SJCRH30 (cell line): ENCODE data around the gene CYP2F1. TPM values are rescaled to one million over a fixed set of nuclear protein-coding genes. Genes with fewer than 3 reads are reported as not detected.
"Not testable (repeated sequence)": the region's sequence is repeated elsewhere in the genome, so short reads cannot be mapped to it uniquely, and the experiment has no call there.

Source experiments
- DNase-seq, 2 experiments: peaks; one replicate each; pipeline ENCODE4 v3.0.0-alpha.2; 2015 to 2020
- H3K27ac ChIP-seq: fragments of 250-450 bp; sonication (Bioruptor Pico); 2 replicates; pipeline ENCODE4 v1.5.1; 2020; ENCODE audit warnings: mild to moderate bottlenecking, moderate library complexity
- H3K27me3 ChIP-seq: fragments of 250-450 bp; sonication (Bioruptor Pico); 2 replicates; pipeline ENCODE4 v1.5.1; 2020; ENCODE audit warnings: mild to moderate bottlenecking, moderate library complexity
- H3K36me3 ChIP-seq: fragments of 250-450 bp; sonication (Bioruptor Pico); 2 replicates; pipeline ENCODE4 v1.5.1; 2020; ENCODE audit warnings: mild to moderate bottlenecking, moderate library complexity
- H3K4me1 ChIP-seq: fragments of 250-450 bp; sonication (Bioruptor Pico); 2 replicates; pipeline ENCODE4 v1.5.1; 2020; ENCODE audit warnings: mild to moderate bottlenecking, moderate library complexity
- H3K4me3 ChIP-seq: fragments of 250-450 bp; sonication (Bioruptor Pico); 2 replicates; pipeline ENCODE4 v1.5.1; 2020; ENCODE audit warnings: mild to moderate bottlenecking, moderate library complexity
- H3K9me3 ChIP-seq: fragments of 250-450 bp; sonication (Bioruptor Pico); replicated peaks from 2 replicates; pipeline ENCODE4 v1.5.1; 2020; ENCODE audit warnings: mild to moderate bottlenecking, moderate library complexity
- total RNA-seq: library from RNA; depleted of rRNA; stranded (reverse); fragments of >200 nt; shearing (Covaris generic); gene quantifications from 2 replicates; pipeline ENCODE4 v1.2.3, GENCODE V29; 2014; rRNA removed

CYP2F1 gene
- total RNA-seq: not detected in 2 replicates

- H3K36me3 ChIP-seq: no peaks in the 10 kb centered on the region
- H3K9me3 ChIP-seq: no peaks in the 10 kb centered on the region
- no peak within 1 kb of the TSS for H3K4me3 ChIP-seq
- no peak for DNase-seq
- H3K4me1 ChIP-seq: no peaks in the 10 kb centered on the region
- no peak within 1 kb of the TSS for H3K27ac ChIP-seq
- H3K27me3 ChIP-seq: peaks cover 3% of the 10 kb centered on the region; the same call in 1 of the 2 replicates
Observed at GRCh38 chr19:41114132-41114531, at the start of gene CYP2F1. CYP2F1 (plus strand) TSS chr19:41114432; CDS start chr19:41116189, 1,757 bp downstream.

- Histone ChIP-seq H3K4me1 (no peaks in the 10 kb centered on the region), H3K27ac (no peak overlapping the region), H3K27me3 (peaks cover 5% of the 10 kb centered on the region; the same call in 1 of the 2 replicates), H3K9me3 (no peaks in the 10 kb centered on the region), H3K4me3 (no peak overlapping the region), H3K36me3 (no peaks in the 10 kb centered on the region)
- DNase-seq: peak in 1 of 2 experiments; percentile 31
Observed at GRCh38 chr19:41064974-41065569, 49.2 kb upstream of the CYP2F1 start.

- H3K36me3 ChIP-seq: no peaks in the 10 kb centered on the region
Observed at GRCh38 chr19:41076286-41076685, 37.9 kb upstream of the CYP2F1 start.

GRCh38 chr19:41083516-41083915 is 30.7 kb upstream of the CYP2F1 start:
- H3K27ac ChIP-seq: no peak overlapping the region
- H3K9me3 ChIP-seq: no peaks in the 10 kb centered on the region
- no peak for DNase-seq
- H3K4me1 ChIP-seq: no peaks in the 10 kb centered on the region
- 0 out of 2 replicates have a peak, but pooled peaks cover 5% of the 10 kb centered on the region for H3K27me3 ChIP-seq
- no peaks in the 10 kb centered on the region for H3K36me3 ChIP-seq
- H3K4me3 ChIP-seq: no peak overlapping the region

More at GRCh38 chr19:41076286-41076685, 37.9 kb upstream of the CYP2F1 start:
- no peak for DNase-seq
- H3K27ac ChIP-seq: no peak overlapping the region
- H3K4me3 ChIP-seq: no peak overlapping the region
- no peaks in the 10 kb centered on the region for H3K9me3 ChIP-seq
- H3K4me1 ChIP-seq: no peaks in the 10 kb centered on the region
- H3K27me3 ChIP-seq: 0 out of 2 replicates have a peak, but pooled peaks cover 3% of the 10 kb centered on the region

- H3K27me3 ChIP-seq: 0 out of 2 replicates have a peak, but pooled peaks cover 3% of the 10 kb centered on the region
- H3K4me1 ChIP-seq: no peaks in the 10 kb centered on the region
- no peak overlapping the region for H3K4me3 ChIP-seq
- H3K9me3 ChIP-seq: no peaks in the 10 kb centered on the region
- H3K36me3 ChIP-seq: no peaks in the 10 kb centered on the region
- DNase-seq: no peak
- no peak overlapping the region for H3K27ac ChIP-seq
Observed at GRCh38 chr19:41085748-41086415, 28.4 kb upstream of the CYP2F1 start.

- Histone ChIP-seq H3K36me3 (no peaks in the 10 kb centered on the region), H3K27me3 (0 out of 2 replicates have a peak, but pooled peaks cover 3% of the 10 kb centered on the region), H3K9me3 (no peaks in the 10 kb centered on the region), H3K27ac (no peak within 1 kb of the TSS), H3K4me1 (no peaks in the 10 kb centered on the region), H3K4me3 (no peak within 1 kb of the TSS)
- DNase-seq: no peak
Observed at GRCh38 chr19:41088151-41088550, 26.1 kb upstream of the CYP2F1 start, which contains the start of gene CYP2A13. CYP2A13 (plus strand) TSS chr19:41088451; CDS start chr19:41088472, 21 bp downstream.

- H3K27ac ChIP-seq: no peak overlapping the region
- H3K4me3 ChIP-seq: no peak overlapping the region
- DNase-seq: no peak
- H3K9me3 ChIP-seq: no peaks in the 10 kb centered on the region
- H3K36me3 ChIP-seq: no peaks in the 10 kb centered on the region
- 0 out of 2 replicates have a peak, but pooled peaks cover under 1% of the 10 kb centered on the region for H3K27me3 ChIP-seq
- no peaks in the 10 kb centered on the region for H3K4me1 ChIP-seq
Observed at GRCh38 chr19:41089959-41090358, 24.3 kb upstream of the CYP2F1 start.

GRCh38 chr19:41095703-41096102 is 18.5 kb upstream of the CYP2F1 start:
- Histone ChIP-seq H3K27me3 (no peaks in the 10 kb centered on the region), H3K36me3 (no peaks in the 10 kb centered on the region), H3K4me1 (no peaks in the 10 kb centered on the region), H3K27ac (no peak overlapping the region), H3K4me3 (no peak overlapping the region), H3K9me3 (no peaks in the 10 kb centered on the region)
- DNase-seq: no peak

DNA sequence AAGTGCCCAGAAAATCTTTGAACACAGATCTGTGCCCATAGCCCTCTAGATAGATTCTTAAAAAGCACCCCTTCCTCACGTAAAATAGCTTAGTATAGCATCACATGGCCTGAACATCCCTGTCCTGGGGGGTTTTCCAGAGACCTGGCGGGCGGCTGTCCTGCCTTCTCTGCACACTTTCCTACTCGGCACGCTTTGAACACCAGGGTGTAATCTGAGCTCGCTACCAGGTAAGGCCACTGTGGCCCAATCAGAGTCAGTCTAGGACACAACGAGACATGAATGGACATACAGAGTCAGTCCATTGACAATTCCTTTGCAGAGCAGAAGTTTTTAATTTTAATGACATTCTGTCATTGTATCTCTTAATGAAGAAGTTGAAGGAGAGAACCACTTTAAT is 17.9 kb upstream of the CYP2F1 start:
- no peaks in the 10 kb centered on the region for H3K27me3 ChIP-seq
- H3K9me3 ChIP-seq: peaks cover 4% of the 10 kb centered on the region; the same call in 1 of the 2 replicates
- no peaks in the 10 kb centered on the region for H3K4me1 ChIP-seq
- no peak overlapping the region for H3K27ac ChIP-seq
- no peak for DNase-seq
- H3K36me3 ChIP-seq: no peaks in the 10 kb centered on the region
- H3K4me3 ChIP-seq: no peak overlapping the region

- Histone ChIP-seq H3K27me3 (no peaks in the 10 kb centered on the region), H3K4me1 (no peaks in the 10 kb centered on the region), H3K4me3 (no peak overlapping the region), H3K36me3 (no peaks in the 10 kb centered on the region), H3K9me3 (peaks cover 11% of the 10 kb centered on the region), H3K27ac (no peak overlapping the region)
- no peak for DNase-seq
Observed at GRCh38 chr19:41097302-41097701, 16.9 kb upstream of the CYP2F1 start.

- Histone ChIP-seq H3K27ac (no peak overlapping the region), H3K9me3 (peaks cover 14% of the 10 kb centered on the region), H3K4me1 (no peaks in the 10 kb centered on the region), H3K36me3 (no peaks in the 10 kb centered on the region), H3K4me3 (no peak overlapping the region), H3K27me3 (no peaks in the 10 kb centered on the region)
- no peak for DNase-seq
Observed at GRCh38 chr19:41098762-41099161, 15.5 kb upstream of the CYP2F1 start.

DNA sequence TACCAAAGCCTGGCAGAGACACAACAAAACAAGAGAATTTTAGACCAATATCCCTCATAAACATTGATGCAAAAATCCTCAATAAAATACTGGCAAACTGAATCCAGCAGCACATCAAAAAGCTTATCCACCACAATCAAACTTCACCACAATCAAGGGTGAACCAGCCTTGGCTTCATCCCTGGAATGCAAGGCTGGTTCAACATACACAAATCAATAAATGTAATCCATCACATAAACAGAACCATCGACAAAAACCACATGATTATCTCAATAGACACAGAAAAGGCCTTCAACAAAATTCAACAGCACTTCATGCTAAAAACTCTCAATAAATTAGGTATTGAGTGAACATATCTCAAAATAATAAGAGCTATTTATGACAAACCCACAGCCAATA is 12.0 kb upstream of the CYP2F1 start:
- not testable (repeated sequence) for H3K27me3 ChIP-seq, H3K4me1 ChIP-seq, H3K36me3 ChIP-seq, DNase-seq, H3K27ac ChIP-seq, H3K4me3 ChIP-seq
- peaks cover 20% of the 10 kb centered on the region for H3K9me3 ChIP-seq

GRCh38 chr19:41106177-41106576 is 8.1 kb upstream of the CYP2F1 start:
- DNase-seq: no peak
- H3K27ac ChIP-seq: no peak overlapping the region
- H3K36me3 ChIP-seq: no peaks in the 10 kb centered on the region
- no peaks in the 10 kb centered on the region for H3K4me1 ChIP-seq
- H3K27me3 ChIP-seq: peaks cover 5% of the 10 kb centered on the region
- H3K9me3 ChIP-seq: peaks cover 17% of the 10 kb centered on the region
- no peak overlapping the region for H3K4me3 ChIP-seq

DNA sequence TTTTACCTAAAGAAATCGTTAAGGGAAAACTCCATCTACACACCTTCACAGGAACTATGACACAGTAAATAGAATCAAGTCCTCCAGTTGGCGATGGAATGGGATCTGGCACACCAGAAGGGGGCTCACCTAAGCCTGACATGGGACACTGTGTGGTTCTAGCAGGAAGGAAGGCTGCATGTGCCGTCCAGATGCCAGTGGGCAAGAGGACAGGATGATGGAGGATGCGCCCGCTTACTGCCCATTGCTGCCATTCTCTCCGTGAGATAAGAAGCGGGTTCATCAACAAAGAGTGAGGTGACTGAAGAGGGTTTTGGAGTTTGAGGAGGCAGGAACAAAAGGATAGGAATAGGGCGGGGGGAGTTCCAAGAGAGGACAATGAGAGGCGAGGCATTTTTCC is 2.9 kb upstream of the CYP2F1 start:
- no peaks in the 10 kb centered on the region for H3K36me3 ChIP-seq
- DNase-seq: no peak
- no peak overlapping the region for H3K27ac ChIP-seq
- H3K4me1 ChIP-seq: no peaks in the 10 kb centered on the region
- H3K9me3 ChIP-seq: no peaks in the 10 kb centered on the region
- H3K27me3 ChIP-seq: peaks cover 5% of the 10 kb centered on the region
- no peak overlapping the region for H3K4me3 ChIP-seq

DNA sequence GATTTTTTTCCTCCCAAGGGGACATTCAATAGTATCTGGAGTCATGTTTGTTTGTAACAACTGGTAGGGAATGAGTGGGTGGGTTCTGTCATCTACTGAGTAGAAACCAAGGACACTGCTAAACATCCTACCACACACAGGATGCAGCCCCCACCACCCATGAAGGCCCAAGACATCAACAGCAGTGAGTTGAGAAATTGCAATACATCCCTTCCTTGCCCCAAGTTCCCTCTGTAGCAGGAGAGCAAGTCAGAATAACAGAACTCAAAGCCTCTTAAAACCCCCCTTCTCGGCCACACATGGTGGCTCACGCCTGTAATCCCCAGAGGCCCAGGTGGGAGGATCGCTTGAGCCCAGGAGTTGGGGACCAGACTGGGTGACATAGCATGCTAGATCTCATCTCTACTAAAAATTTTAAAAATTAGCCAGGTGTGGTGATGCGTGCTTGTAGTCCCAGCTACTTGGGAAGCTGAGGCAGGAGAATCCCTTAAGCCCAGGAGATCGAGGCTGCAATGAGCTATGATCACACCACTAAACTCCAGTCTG is 2.4 kb upstream of the CYP2F1 start:
- no peaks in the 10 kb centered on the region for H3K9me3 ChIP-seq
- H3K4me3 ChIP-seq: no peak overlapping the region
- peaks cover 5% of the 10 kb centered on the region for H3K27me3 ChIP-seq
- no peaks in the 10 kb centered on the region for H3K4me1 ChIP-seq
- no peak overlapping the region for H3K27ac ChIP-seq
- no peak for DNase-seq
- H3K36me3 ChIP-seq: no peaks in the 10 kb centered on the region
